GM10847 (cell line): ENCODE measurements around the gene SH3TC1.

Experiments
- POLR2A ChIP-seq: IDR thresholded peaks from 2 replicates; pipeline ENCODE4 v1.6.1; 2011; ENCODE audit not compliant: insufficient read length; ENCODE audit errors: extremely low read depth

Gene SH3TC1

GRCh38 chr4:8255698-8256441, 56.8 kb downstream of the SH3TC1 start:
- no peak for TF ChIP-seq POLR2A

- no peak for TF ChIP-seq POLR2A
These were observed 58.8 kb downstream of the SH3TC1 start for GRCh38 chr4:8257854-8258253.

- no peak for TF ChIP-seq POLR2A
These were observed 59.6 kb downstream of the SH3TC1 start for GRCh38 chr4:8258552-8259212.

GRCh38 chr4:8259743-8260430, 60.8 kb downstream of the SH3TC1 start:
- no peak for TF ChIP-seq POLR2A

- no peak for TF ChIP-seq POLR2A
These were observed 61.6 kb downstream of the SH3TC1 start for GRCh38 chr4:8260656-8261111.

GRCh38 chr4:8261851-8262535, 62.9 kb downstream of the SH3TC1 start:
- TF ChIP-seq POLR2A: no peak

- TF ChIP-seq POLR2A: no peak
These were observed 63.7 kb downstream of the SH3TC1 start for GRCh38 chr4:8262637-8263322.

- no peak for TF ChIP-seq POLR2A
These were observed 64.3 kb downstream of the SH3TC1 start for GRCh38 chr4:8263397-8263796.

GRCh38 chr4:8264106-8264505, 65.0 kb downstream of the SH3TC1 start:
- no peak for TF ChIP-seq POLR2A

- TF ChIP-seq POLR2A: no peak
These were observed 66.3 kb downstream of the SH3TC1 start for GRCh38 chr4:8265171-8265929.

GRCh38 chr4:8266088-8266487, 67.0 kb downstream of the SH3TC1 start:
- TF ChIP-seq POLR2A: no peak

- TF ChIP-seq POLR2A: no peak
These were observed 67.4 kb downstream of the SH3TC1 start for GRCh38 chr4:8266508-8266907.

GRCh38 chr4:8267077-8267476, 68.0 kb downstream of the SH3TC1 start:
- TF ChIP-seq POLR2A: no peak

- TF ChIP-seq POLR2A: no peak
These were observed 69.1 kb downstream of the SH3TC1 start for GRCh38 chr4:8268211-8268610.
